Measurements from ENCODE around the gene GAS2L1. TPM values are rescaled to one million over a fixed set of nuclear protein-coding genes. Genes with fewer than 3 reads are reported as not detected.

Gene GAS2L1
- total RNA-seq, 2 experiments from 2014 or later, result not detected

- ChIA-PET POLR2A (no interaction called here), CTCF (ENCODE audit: unreplicated experiment) (no interaction called here)
- no peak overlapping the region for H3K4me2 ChIP-seq (ENCODE audit: low read length)
- H2AFZ ChIP-seq (ENCODE audit: low read length), result no peak overlapping the region
- H3K4me3 ChIP-seq (ENCODE audit: low read depth, low read length, poor library complexity, severe bottlenecking), result no peak overlapping the region
- TF ChIP-seq EZH2phosphoT487 (IDR thresholded peaks at IDR 0.05; ENCODE audit: borderline replicate concordance, low read depth, low read length) (no peak), CTCF (conservative IDR thresholded peaks at IDR 0.05; ENCODE audit: low read length) (no peak)
- intact Hi-C loops (cut with micrococcal nuclease; ENCODE audit: unreplicated experiment), result loop anchor here (10.0 kb wide), 1 partner anchor 217 kb away; no protein-coding TSS in a partner anchor
- H4K20me1 ChIP-seq (ENCODE audit: insufficient read depth, low read length), result no peaks in the 10 kb centered on the region
- H3K27ac ChIP-seq (ENCODE audit: low read depth, low read length, poor library complexity, severe bottlenecking), result no peak overlapping the region
- H3K79me2 ChIP-seq (ENCODE audit: insufficient read depth, low read depth, low read length), result no peaks in the 10 kb centered on the region
- no peak for DNase-seq (ENCODE audit: low spot score)
- no TSS peak for BruUV-seq (replicated peaks)
- peaks cover 4% of the 10 kb centered on the region; the same call in 1 of the 2 replicates for H3K36me3 ChIP-seq (ENCODE audit: insufficient read depth, low read length)
- no peaks in the 10 kb centered on the region for H3K9me2 ChIP-seq (ENCODE audit: insufficient read depth, low read length)
- no peaks in the 10 kb centered on the region for H3K9me3 ChIP-seq (ENCODE audit: low read length)
- peaks cover 8% of the 10 kb centered on the region for H3K4me1 ChIP-seq (ENCODE audit: insufficient read depth, low read length, poor library complexity, severe bottlenecking)
Measured at GRCh38 chr22:29308148-29308790, 1.8 kb downstream of the GAS2L1 start.

- BruUV-seq (replicated peaks), result no TSS peak
- POLR2A ChIA-PET, result no interaction called here
Measured at GRCh38 chr22:29308791-29309262, 2.4 kb downstream of the GAS2L1 start.

More at GRCh38 chr22:29308791-29309262, 2.4 kb downstream of the GAS2L1 start:
- H3K9me3 ChIP-seq (ENCODE audit: low read length), result no peaks in the 10 kb centered on the region
- no peaks in the 10 kb centered on the region for H4K20me1 ChIP-seq (ENCODE audit: insufficient read depth, low read length)
- TF ChIP-seq CTCF (conservative IDR thresholded peaks at IDR 0.05; ENCODE audit: low read length) (no peak), EZH2phosphoT487 (IDR thresholded peaks at IDR 0.05; ENCODE audit: borderline replicate concordance, low read depth, low read length) (no peak)
- no peak overlapping the region for H3K4me3 ChIP-seq (ENCODE audit: low read depth, low read length, poor library complexity, severe bottlenecking)
- H3K4me1 ChIP-seq (ENCODE audit: insufficient read depth, low read length, poor library complexity, severe bottlenecking), result peaks cover 8% of the 10 kb centered on the region
- CTCF ChIA-PET (ENCODE audit: unreplicated experiment), result no interaction called here
- no peak overlapping the region for H3K4me2 ChIP-seq (ENCODE audit: low read length)
- no peaks in the 10 kb centered on the region for H3K9me2 ChIP-seq (ENCODE audit: insufficient read depth, low read length)
- DNase-seq (ENCODE audit: low spot score), result no peak
- no peaks in the 10 kb centered on the region for H3K79me2 ChIP-seq (ENCODE audit: insufficient read depth, low read depth, low read length)
- H3K27ac ChIP-seq (ENCODE audit: low read depth, low read length, poor library complexity, severe bottlenecking), result no peak overlapping the region
- H2AFZ ChIP-seq (ENCODE audit: low read length), result no peak overlapping the region
- peaks cover 4% of the 10 kb centered on the region; the same call in 1 of the 2 replicates for H3K36me3 ChIP-seq (ENCODE audit: insufficient read depth, low read length)
- intact Hi-C loops (cut with micrococcal nuclease; ENCODE audit: unreplicated experiment), result loop anchor here (10.0 kb wide), 1 partner anchor 216 kb away; no protein-coding TSS in a partner anchor

Data from OCI-LY7 (cell line).